HG02610 (cell line): Measurements from ENCODE around the gene GTF3C4.

ENCODE experiments used
- ATAC-seq: cut with Tn5 transposase; IDR thresholded peaks from one replicate; pipeline ENCODE4 v1.9.1; 2021; ENCODE audit warnings: mild to moderate bottlenecking, moderate library complexity; ENCODE audit not compliant: unreplicated experiment

Gene GTF3C4

GRCh38 chr9:132647806-132648205 lies 22.5 kb upstream of the GTF3C4 start:
- ATAC-seq: no peak

- no peak for ATAC-seq
These were observed 22.0 kb upstream of the GTF3C4 start for GRCh38 chr9:132648283-132648682.

GRCh38 chr9:132648685-132649084 lies 21.6 kb upstream of the GTF3C4 start:
- no peak for ATAC-seq

- no peak for ATAC-seq
These were observed 19.0 kb upstream of the GTF3C4 start for GRCh38 chr9:132651259-132651658.

- ATAC-seq: no peak
These were observed 14.0 kb upstream of the GTF3C4 start for GRCh38 chr9:132656299-132656698.

GRCh38 chr9:132662152-132662945 lies 7.9 kb upstream of the GTF3C4 start:
- ATAC-seq: no peak

GRCh38 chr9:132663117-132663516 lies 7.1 kb upstream of the GTF3C4 start:
- ATAC-seq: no peak

- ATAC-seq: no peak
These were observed 6.4 kb upstream of the GTF3C4 start for GRCh38 chr9:132663851-132664250.

GRCh38 chr9:132669319-132669697 lies 956 bp upstream of the GTF3C4 start:
- no peak for ATAC-seq

GRCh38 chr9:132669698-132670456 lies 387 bp upstream of the GTF3C4 start, which contains the start of gene DDX31:
DDX31 (minus strand) TSS chr9:132669983; CDS start chr9:132669934, 49 bp downstream.
- peak; percentile 80 for ATAC-seq

GRCh38 chr9:132671620-132672412 lies 1.6 kb downstream of the GTF3C4 start:
- no peak for ATAC-seq

GRCh38 chr9:132672413-132672690 lies 2.1 kb downstream of the GTF3C4 start:
- no peak for ATAC-seq

GRCh38 chr9:132673355-132673754 lies 3.1 kb downstream of the GTF3C4 start:
- ATAC-seq: no peak

GRCh38 chr9:132674485-132674884 lies 4.2 kb downstream of the GTF3C4 start:
- ATAC-seq: no peak

GRCh38 chr9:132677976-132678375 lies 7.7 kb downstream of the GTF3C4 start:
- no peak for ATAC-seq

- ATAC-seq: no peak
These were observed 9.8 kb downstream of the GTF3C4 start for GRCh38 chr9:132679946-132680625.

- ATAC-seq: no peak
These were observed 11.3 kb downstream of the GTF3C4 start for GRCh38 chr9:132681561-132681960.

GRCh38 chr9:132683873-132684272 lies 13.6 kb downstream of the GTF3C4 start:
- no peak for ATAC-seq

GRCh38 chr9:132690696-132691095 lies 20.4 kb downstream of the GTF3C4 start:
- no peak for ATAC-seq

- no peak for ATAC-seq
These were observed 23.9 kb downstream of the GTF3C4 start for GRCh38 chr9:132694144-132694543.

GRCh38 chr9:132697230-132697629 lies 27.0 kb downstream of the GTF3C4 start:
- ATAC-seq: no peak
